Stimulated activated CD4-positive, alpha-beta T cell treated with anti-CD3 and anti-CD28 coated beads, Interleukin-4, amount 100 ng/mL, for 48 hours (primary cell): ENCODE data around the gene GLIPR2.
"Not testable (repeated sequence)": the region's sequence is repeated elsewhere in the genome, so short reads cannot be mapped to it uniquely, and the experiment has no call there.

Experiments
- DNase-seq, 2 donors: peaks; one replicate each; pipeline ENCODE4 v3.0.0-alpha.2; 2020; ENCODE audit warnings: low read depth in 2 of 2

Gene GLIPR2

DNA sequence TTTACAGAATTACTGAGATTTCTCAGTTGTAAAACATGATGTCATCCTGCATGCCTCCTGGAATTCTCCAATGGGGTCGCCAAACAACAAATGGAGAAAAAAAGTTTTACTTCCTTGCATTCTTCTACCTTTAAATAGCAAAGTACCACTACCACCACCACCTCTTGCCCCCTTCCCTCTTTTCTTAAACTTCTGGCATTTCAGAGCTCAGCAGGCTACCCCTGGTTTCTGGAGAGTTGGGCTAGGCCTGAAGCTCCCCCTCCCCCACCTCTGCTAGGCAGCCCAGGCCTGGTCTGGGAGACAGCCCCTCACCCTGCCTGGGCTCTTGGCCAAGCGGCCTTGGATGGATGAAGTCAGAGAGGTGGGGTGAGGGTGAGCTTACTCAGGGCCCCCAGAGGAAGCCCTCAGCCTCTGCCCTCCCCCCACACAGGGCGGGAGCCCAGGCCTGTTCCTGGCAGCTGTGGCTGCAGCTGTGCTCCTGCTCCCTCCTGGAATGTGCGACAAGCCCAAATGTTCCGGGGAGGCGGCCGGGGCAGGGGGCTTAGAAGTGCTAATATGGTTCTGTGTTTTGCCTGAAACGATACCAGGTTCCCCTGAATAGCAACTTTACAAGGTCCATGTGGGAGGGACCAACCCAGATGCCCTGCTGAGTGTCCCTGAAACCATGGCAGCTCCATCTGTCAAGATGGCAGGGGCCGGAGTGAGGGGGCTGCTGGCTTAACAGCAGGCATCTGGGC lies 26.7 kb downstream of the GLIPR2 start:
- DNase-seq, result no peak

DNA sequence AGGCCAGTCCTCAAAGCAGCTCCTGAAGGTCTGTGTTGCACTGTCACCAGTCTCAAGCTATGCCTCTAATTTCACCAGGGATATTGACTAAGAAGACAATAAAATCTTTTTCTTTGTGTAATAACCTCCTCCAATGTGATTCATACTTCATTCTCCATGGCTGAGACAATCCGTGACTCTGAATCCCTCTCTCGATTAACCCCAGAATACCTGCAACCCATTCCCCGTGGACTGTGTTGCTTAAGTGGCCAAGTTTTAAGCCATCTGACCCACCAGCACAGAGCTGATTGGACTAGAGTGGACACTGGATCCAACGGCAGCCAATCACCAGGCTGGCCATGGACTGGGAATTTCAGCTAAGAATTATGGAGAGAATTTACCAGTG lies 27.2 kb downstream of the GLIPR2 start:
- DNase-seq, result no peak

DNA sequence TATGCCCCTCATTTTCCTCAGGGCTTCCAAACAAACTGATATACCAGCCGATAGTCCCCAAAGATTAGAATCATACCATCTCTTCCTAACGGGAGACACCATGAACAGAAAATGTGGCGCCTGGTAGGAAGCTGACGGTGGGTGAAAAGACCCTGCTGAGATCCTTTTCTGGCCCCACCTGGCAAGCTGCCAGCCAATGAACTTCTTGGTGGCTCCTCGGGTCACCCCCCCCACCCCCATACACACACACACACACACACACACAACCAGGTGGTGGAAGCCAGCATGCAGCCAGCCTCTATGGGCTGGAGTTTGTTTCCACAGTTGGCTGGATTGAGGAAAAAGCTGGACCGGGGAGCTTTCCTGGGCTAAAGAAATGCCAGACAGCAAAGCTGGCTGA lies 27.8 kb downstream of the GLIPR2 start:
- DNase-seq, result no peak

DNA sequence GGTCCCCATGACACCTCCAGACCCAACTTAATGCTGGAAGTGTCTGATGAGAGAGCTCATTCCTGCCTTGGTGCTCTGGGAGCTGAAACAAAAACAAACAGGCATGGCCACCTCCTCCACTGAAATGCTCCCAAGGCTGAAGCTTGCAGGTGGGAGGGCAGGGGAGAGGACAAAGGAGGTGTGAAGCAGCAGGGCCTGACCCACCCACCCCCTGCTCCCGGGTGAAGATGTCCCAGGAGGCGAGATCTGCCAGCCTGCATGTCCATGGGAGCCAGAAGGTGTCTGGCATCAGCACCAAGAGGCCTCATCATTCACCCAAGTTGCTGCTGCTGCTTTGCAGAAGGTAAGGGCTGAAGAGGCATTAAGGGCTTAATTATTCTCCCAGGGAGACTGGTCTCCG lies 28.5 kb downstream of the GLIPR2 start:
- DNase-seq, result no peak

DNA sequence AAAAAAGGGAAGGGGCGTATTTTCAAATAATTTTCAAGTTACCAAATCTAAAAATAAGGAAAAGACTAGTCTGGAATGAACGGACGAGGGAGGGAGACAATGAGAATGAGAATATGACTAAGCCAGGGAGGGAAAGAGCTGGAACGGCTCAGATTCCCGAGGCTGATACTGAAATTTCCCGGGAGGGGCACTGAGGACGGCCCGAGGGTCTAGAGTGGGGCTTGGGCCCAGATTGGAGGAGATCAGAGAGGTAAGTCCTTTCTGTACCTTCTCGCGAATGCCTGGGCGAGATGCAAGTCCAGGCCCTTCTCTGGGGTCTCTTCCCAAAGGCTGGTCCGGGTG lies 29.3 kb downstream of the GLIPR2 start:
- no peak for DNase-seq

DNA sequence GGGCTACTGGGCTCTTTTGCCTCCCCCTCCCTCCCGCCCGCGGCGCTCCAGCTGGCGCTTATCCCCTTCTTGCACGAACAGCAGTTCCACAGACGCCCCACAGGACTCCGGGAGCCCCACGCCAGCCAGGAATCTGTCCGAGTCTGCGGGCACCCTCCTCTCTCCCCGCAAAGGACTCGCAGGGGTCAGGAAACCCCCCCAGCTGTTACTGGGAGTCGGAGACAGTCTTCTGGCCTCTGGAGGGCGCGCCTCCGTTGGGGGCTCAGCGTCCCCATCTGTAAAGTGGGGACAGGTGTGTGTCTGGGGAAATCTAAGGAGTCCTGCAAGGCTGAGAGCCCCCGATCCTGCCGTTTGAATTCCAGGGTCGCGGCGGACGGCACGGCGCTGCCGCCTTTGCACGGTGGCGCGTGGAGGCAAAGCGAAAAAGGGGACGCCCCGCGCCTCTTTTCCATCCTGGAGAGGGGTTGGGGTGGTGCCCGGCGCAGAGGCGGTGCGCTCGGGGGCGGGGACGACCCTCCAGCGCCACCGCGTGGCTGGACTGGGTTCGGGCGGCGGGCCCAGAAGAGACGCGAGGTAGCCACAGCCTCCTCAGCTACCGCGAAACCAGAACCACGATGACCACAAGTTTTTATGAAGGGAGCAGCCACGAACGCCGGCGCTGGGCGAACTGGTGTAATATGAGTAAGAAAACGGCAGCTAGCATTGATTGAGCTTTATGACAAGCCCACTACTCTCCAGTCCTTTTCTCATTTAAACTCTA lies 29.8 kb downstream of the GLIPR2 start:
- peak; percentile 74 to 82 for DNase-seq

DNA sequence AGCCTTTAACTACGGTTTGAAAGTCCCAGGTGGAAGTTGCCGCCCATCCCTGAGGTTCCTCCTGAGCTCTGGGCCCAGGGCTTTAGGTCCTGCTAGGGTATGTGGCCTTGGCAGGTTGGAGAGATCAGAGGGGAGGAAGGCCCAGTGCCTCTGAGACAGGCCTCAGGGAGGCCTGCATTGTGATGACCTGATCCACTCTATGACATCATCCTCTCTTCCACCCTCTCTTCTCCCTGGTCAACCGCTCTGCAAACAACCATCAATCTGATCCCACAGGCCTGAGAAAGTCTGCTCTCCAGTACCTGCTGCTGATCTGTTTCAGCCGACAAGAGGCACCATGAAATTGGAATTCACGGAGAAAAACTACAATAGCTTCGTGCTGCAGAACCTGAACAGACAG lies 32.6 kb downstream of the GLIPR2 start, which contains the start of gene CCIN:
Gene CCIN (plus strand): TSS at position 223 of the 400 bp plus-strand sequence. CDS start 115 bp downstream, at position 338.
- DNase-seq, result no peak

DNA sequence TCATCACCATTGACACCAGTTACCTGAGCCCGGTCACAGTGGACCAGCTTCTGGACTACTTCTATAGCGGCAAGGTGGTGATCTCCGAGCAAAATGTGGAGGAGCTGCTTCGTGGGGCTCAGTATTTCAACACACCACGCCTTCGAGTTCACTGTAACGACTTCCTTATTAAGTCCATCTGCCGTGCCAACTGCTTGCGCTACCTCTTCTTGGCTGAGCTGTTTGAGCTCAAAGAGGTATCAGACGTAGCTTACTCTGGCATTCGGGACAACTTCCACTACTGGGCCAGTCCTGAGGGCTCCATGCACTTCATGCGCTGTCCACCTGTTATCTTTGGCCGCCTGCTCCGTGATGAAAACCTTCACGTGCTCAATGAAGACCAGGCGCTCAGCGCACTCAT lies 33.2 kb downstream of the GLIPR2 start:
- no peak for DNase-seq

DNA sequence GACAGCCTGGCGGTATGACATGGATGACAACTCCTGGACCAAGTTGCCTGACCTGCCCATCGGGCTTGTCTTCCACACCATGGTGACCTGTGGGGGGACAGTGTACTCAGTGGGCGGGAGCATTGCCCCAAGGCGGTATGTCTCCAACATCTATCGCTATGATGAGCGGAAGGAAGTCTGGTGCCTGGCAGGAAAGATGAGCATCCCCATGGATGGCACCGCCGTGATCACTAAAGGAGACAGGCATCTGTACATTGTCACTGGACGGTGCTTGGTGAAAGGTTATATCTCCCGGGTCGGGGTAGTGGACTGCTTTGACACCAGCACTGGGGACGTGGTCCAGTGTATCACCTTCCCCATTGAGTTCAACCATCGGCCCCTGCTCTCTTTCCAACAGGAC lies 34.0 kb downstream of the GLIPR2 start:
- no peak for DNase-seq

DNA sequence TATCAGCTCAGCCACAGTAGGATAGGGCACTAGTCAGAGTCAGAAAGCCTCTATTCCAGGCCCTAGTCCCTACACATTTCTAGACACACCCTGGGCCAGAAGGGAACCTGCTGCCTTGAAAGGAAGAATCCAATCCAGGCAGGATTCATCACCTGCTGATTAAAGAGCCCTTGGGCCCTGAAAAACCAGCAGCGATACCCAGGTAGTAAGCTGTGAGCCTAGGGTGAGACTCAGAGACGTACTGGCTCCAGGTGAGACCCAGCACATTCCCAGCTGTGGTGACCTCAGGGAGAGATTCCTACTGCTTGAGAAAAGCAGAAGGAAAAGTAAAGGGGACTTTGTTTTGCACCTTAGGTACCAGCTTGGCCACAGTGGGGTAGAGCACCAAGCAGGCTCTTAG lies 37.3 kb downstream of the GLIPR2 start:
- DNase-seq, result no peak

DNA sequence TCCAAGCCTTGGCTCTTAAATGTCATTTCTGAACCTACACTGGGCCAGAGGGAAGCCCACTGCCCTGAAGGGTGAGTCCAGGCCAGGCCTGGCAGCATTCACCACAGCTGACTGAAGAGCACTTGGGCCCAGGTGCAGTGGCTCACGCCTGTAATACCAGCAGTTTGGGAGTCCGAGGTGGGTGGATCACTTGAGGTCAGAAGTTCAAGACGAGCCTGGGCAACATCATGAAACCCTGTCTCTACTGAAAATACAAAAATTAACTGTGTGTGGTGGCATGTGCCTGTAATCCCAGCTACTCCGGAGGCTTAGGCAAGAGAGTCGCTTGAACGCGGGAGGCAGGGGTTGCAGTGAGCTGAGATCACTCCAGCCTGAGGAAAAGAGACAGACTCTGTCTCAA lies 37.7 kb downstream of the GLIPR2 start:
- DNase-seq, result no peak

DNA sequence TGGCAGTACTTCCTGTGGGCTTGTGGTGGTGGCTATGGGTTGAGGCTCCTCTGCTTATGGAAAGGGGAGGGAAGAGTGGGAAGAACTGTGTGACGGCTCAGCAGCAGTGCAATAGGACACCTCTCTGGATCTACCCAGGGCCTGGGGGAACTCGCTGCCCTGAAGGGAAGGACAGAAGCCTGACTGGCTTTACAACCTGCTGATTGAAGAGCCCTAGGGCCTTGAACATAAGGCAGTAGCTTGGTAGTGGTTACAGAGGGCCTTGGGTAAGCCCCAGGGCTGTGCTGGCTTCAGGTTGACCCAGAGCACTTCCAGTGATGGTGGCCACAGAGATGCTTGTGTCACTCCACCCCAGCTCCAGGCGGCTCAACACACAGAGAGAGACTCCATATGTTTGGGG lies 38.2 kb downstream of the GLIPR2 start:
- DNase-seq, result no peak

DNA sequence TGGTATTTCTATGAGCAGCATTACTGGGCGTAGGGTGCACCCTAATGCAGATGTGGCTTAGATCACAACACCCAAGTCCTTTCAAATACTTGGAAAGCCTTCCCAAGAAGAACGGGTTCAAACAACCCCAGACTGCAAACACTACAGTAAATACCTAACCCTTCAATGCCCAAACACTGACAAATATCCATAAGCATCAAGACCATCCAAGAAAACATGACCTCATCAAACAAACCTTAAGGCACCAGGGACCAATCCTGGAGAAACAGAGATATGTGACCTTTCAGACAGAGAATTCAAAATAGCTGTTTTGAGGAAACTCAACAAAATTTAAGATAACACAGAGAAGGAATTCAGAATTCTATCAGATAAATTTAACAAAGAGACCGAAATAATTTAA lies 38.7 kb downstream of the GLIPR2 start:
- not testable (repeated sequence) for DNase-seq

DNA sequence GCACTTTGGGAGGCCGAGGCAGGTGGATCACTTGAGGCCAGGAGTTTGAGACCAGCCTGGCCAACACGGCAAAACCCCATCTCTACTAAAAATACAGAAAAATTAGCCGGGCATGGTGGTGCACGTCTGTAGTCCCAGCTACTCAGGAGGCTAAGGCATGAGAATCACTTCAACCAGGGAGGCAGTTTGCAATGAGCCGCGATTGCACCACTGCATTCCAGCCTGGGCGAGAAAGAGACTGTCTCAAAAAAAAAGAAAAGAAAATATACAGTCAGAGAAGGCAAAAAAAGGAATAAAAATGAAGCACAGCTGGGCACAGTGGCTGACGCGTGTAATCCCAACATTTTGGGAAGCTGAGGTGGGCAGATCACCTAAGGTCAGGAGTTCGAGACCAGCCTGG lies 40.0 kb downstream of the GLIPR2 start:
- not testable (repeated sequence) for DNase-seq

DNA sequence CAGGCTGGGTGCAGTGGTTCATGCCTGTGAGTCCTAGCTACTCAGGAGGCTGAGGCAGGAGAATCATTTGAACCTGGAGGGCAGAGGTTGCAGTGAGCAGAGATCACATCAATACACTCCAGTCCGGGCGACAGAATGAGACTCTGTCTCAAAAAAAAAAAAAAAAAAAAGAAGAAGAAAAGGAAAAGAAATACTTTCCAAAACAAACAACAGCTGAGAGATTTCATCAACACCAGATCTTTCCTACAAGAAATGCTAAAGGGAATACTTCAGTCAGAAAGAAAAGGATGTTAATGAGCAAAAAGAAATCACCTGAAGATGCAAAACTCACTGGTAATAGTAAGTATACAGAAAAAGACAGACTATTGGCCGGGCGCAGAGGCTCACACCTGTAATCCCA lies 41.0 kb downstream of the GLIPR2 start:
- DNase-seq, result no peak

DNA sequence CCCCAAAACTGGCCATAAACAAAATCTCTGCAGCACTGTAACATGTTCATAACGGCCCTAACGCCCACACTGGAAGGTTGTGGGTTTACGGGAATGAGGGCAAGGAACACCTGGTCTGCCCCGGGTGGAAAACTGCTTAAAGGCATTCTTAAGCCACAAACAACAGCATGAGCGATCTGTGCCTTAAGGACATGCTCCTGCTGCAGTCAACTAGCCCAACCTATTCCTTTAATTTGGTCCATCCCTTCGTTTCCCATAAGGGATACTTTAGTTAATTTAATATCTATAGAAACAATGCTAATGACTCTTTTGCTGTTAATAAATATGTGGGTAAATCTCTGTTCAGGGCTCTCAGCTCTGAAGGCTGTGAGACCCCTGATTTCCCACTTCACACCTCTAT lies 43.7 kb downstream of the GLIPR2 start:
- not testable (repeated sequence) for DNase-seq

DNA sequence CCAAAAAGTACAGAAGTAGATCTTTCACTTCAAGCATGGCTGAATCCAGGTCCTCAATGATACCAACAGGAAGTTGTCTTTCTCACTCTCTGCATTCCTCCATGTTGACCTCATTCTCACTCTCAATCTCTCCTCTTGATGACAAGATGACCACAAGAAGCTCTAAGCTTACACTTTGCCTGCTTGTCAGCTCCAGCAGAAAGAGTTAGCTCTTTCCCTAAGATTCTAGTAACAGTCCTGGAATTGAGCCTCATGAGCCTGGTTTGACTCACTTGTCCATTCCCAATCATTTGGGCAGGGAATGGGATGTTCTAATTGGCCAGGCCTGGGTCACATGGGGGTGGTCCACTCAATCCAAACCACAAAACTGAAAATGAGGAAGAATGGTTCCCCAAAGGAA lies 50.9 kb downstream of the GLIPR2 start:
- no peak for DNase-seq

DNA sequence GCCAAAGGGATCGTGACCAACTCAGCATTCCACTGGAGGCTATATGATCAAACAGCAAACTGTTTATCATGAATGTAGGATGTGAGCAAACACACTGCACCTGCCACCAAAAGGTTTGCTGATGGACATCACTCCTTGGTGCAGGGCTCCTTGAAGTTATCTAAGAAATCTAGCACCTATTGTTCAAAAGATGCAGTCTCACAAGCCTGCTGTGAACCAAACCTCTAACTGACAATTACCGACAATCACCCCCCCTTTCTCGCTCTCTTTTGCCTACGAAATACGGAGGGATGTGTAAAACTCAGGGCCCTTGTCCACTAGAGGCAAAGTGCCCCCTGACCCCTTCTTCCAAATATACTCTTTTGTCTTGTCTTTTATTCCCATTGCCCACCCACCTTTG lies 51.7 kb downstream of the GLIPR2 start:
- no peak for DNase-seq

DNA sequence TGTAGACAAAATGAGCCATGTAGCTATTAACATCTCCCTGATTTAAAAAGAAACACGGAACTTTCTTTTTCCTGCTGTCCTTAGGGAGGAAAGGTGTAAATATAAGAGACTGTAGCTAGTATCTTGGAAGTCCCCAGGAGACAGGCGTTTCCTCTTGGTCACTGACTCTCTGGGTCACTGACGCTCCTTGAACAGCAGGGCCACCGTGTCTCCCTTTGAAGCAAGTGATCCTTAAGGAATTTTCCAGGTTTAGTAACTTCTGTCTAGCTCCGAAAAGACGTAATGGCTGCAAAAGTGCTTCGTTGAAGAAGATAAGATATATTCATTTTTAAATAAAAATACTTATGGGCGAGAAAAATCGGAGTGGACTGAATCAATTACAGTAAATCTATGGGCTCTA lies 53.4 kb downstream of the GLIPR2 start:
- no peak for DNase-seq

DNA sequence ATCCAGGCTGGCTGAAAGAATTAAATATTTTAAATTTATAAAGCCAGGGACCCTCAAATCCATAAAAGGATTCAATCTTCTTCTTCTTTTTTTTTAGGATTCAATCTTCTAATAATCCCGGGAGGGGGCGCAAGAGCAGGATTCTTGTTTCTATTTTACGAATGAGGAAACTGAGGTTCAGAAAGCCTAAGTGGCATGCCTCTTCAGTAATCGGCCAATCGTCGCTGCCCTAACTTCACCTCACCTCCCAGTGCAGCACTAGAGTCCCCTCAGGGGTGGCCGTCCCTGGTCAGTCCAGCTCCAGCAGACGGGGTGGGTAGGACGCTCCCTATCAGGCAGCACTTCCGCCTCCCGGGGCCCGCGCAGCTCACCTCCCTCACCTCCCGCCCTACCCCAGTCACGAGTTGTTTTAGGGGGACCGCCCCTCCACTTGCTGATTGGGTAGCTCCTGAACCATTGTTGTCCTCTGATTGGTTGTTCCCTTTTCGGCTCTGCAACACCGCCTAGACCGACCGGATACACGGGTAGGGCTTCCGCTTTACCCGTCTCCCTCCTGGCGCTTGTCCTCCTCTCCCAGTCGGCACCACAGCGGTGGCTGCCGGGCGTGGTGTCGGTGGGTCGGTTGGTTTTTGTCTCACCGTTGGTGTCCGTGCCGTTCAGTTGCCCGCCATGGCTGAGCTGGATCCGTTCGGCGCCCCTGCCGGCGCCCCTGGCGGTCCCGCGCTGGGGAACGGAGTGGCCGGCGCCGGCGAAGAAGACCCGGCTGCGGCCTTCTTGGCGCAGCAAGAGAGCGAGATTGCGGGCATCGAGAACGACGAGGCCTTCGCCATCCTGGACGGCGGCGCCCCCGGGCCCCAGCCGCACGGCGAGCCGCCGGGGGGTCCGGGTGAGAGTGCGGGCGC lies 54.1 kb downstream of the GLIPR2 start, which contains the start of gene CLTA:
Gene CLTA (plus strand): TSS at position 534 of the 902 bp plus-strand sequence. CDS start 136 bp downstream, at position 670.
- peak; percentile 88 to 92 for DNase-seq

DNA sequence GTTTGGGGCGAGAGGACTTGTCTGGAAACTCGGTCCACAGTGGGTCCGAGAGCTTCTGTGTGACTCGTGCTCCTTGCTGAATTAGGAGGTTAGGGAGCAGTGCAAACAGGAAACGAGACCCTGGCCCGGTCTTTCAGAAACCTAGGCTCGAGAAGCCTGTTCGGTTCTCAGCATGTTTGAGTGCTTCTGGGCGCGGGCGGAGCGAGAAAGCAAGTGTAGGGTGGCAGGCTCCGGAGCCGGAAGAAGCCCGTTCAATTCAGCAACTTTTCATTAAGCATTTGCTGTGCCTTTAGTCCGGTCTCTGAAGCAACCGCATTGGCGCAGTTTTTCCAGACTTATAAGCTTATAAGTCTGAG lies 54.7 kb downstream of the GLIPR2 start:
- DNase-seq, result peak; percentile 19 to 32

DNA sequence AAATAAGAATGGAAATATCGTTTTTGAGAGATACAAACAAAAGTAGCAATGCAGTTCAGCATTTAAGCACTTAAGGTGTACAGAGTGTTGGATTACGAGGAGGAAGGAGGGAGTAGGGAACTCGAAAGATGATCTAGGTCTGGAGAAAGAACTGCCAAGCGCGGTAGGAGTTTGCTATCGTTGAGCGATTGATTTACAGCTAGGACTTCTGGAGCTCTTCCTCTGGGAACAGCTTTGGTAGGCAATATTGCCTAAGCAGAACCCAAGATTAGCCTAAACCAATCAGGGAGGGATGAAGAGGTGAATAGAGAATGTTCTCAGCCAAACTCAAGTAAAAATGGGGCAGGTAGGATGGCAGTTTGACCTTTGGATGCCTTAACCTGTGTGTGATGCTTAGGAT lies 55.2 kb downstream of the GLIPR2 start:
- no peak for DNase-seq
